B cell (primary cell): ENCODE data around the gene PCDHGB2. TPM values are rescaled to one million over a fixed set of nuclear protein-coding genes. Genes with fewer than 3 reads are reported as not detected.

ENCODE experiments used
- ATAC-seq: fragments of 200-7000 bp; cut with Tn5 transposase; one replicate; pipeline ENCODE4 v1.10.0; 2021; ENCODE audit warnings: low read depth, mild to moderate bottlenecking, moderate number of reproducible peaks, moderate library complexity
- CTCF ChIA-PET: fragments of 350-600 bp; sonication (Branson Sonifier 250); formaldehyde crosslinking; loops from one replicate; lab custom pipeline; 2021; ENCODE audit warnings: antibody characterized with exemption, inconsistent platforms; lab: Charles Lee
- POLR2A ChIA-PET: fragments of 350-600 bp; sonication (Branson Sonifier 250); formaldehyde crosslinking; loops from one replicate; lab custom pipeline; 2021; ENCODE audit warnings: antibody characterized with exemption; lab: Charles Lee
- DNase-seq: peaks from one replicate; pipeline ENCODE4 v3.0.0; 2013
- H2AFZ ChIP-seq: 2 replicates; pipeline ENCODE4 v1.6.1; 2012; ENCODE audit warnings: mild to moderate bottlenecking, low read depth, low read length; ENCODE audit not compliant: insufficient read depth, poor library complexity, severe bottlenecking
- H3K27ac ChIP-seq, 2 donors: 1 replicate in 1 of 2; 2 replicates in 1 of 2; pipeline ENCODE4 v1.5.1; 2012 to 2013; ENCODE audit warnings: low read length in 2 of 2, mild to moderate bottlenecking in 2 of 2, moderate library complexity in 1 of 2
- H3K27me3 ChIP-seq, 4 experiments: fragments of 200-600 bp in 1 of 4; sonication (generic) in 1 of 4; replicated peaks in 1 of 4; 1 replicate in 2 of 4; 2 replicates in 2 of 4; pipeline versions ENCODE4 v1.6.1 to v1.7.0; 2013 to 2016; ENCODE audit warnings: low read length in 3 of 4, mild to moderate bottlenecking in 2 of 4, mixed read lengths in 1 of 4, moderate library complexity in 1 of 4; ENCODE audit not compliant: insufficient read depth in 4 of 4, control insufficient read depth in 3 of 4; ENCODE audit errors: control extremely low read depth in 1 of 4
- H3K36me3 ChIP-seq, 2 experiments: replicated peaks in 1 of 2; 1 replicate in 1 of 2; 2 replicates in 1 of 2; pipeline versions ENCODE4 v1.6.1 to v1.7.1; 2013; ENCODE audit warnings: low read length in 1 of 2; ENCODE audit not compliant: insufficient read depth in 2 of 2, control insufficient read depth in 1 of 2; ENCODE audit errors: control extremely low read depth in 1 of 2, extremely low read depth in 1 of 2
- H3K4me1 ChIP-seq, 2 donors: fragments of 200-600 bp in 1 of 2; sonication (generic) in 1 of 2; 1 replicate in 1 of 2; 2 replicates in 1 of 2; pipeline versions ENCODE4 v1.5.1 to v1.6.1; 2013 to 2017; ENCODE audit warnings: low read length in 2 of 2; ENCODE audit not compliant: control insufficient read depth in 2 of 2, insufficient read depth in 2 of 2
- H3K4me2 ChIP-seq: replicated peaks from 2 replicates; pipeline ENCODE3; 2012; ENCODE audit warnings: mild to moderate bottlenecking, low read depth, low read length; ENCODE audit not compliant: poor library complexity, severe bottlenecking
- H3K4me3 ChIP-seq, 5 experiments: fragments of 200-600 bp in 1 of 5; sonication (generic) in 1 of 5; 1 replicate in 3 of 5; 2 replicates in 2 of 5; pipeline versions ENCODE4 v1.5.1 to v1.7.0; 2011 to 2016; ENCODE audit warnings: low read length in 4 of 5, mild to moderate bottlenecking in 4 of 5, low read depth in 2 of 5, control low read depth in 1 of 5, moderate library complexity in 1 of 5; ENCODE audit not compliant: insufficient read depth in 1 of 5; ENCODE audit errors: control extremely low read depth in 1 of 5, extremely low read depth in 1 of 5
- H3K79me2 ChIP-seq: fragments of 200-600 bp; sonication (generic); one replicate; pipeline ENCODE4 v1.6.0; 2016; ENCODE audit warnings: low read length; ENCODE audit not compliant: control insufficient read depth, insufficient read depth
- H3K9ac ChIP-seq: fragments of 200-600 bp; sonication (generic); 2 replicates; pipeline ENCODE4 v1.6.1; 2017; ENCODE audit warnings: mild to moderate bottlenecking, low read length, moderate library complexity
- H3K9me3 ChIP-seq, 3 donors: one replicate each; pipeline versions ENCODE4 v1.6.1 to v1.7.1; 2013; ENCODE audit warnings: low read length in 2 of 3; ENCODE audit not compliant: control insufficient read depth in 2 of 3, insufficient read depth in 1 of 3; ENCODE audit errors: control extremely low read depth in 1 of 3
- H4K20me1 ChIP-seq: 2 replicates; pipeline ENCODE4 v1.6.0; 2012; ENCODE audit warnings: mild to moderate bottlenecking, low read length; ENCODE audit not compliant: insufficient read depth, control insufficient read depth, poor library complexity, severe bottlenecking
- H3K27ac Mint-ChIP-seq: one replicate; pipeline ENCODE4 v1.8.0; 2021; ENCODE audit warnings: mixed read lengths
- H3K27me3 Mint-ChIP-seq: one replicate; pipeline ENCODE4 v1.8.0; 2021; ENCODE audit warnings: mixed read lengths
- H3K4me1 Mint-ChIP-seq: one replicate; pipeline ENCODE4 v1.8.0; 2021; ENCODE audit warnings: mixed read lengths
- H3K4me3 Mint-ChIP-seq: one replicate; pipeline ENCODE4 v1.8.0; 2021; ENCODE audit warnings: mixed read lengths
- H3K9me3 Mint-ChIP-seq: one replicate; pipeline ENCODE4 v1.8.0; 2022; ENCODE audit warnings: mixed read lengths; ENCODE audit not compliant: insufficient read depth
- CTCF ChIP-seq: fragments of 200-600 bp; IDR thresholded peaks from one replicate; pipeline ENCODE4 v1.8.0; 2022; ENCODE audit warnings: antibody characterized with exemption, mild to moderate bottlenecking
- EZH2 ChIP-seq: IDR thresholded peaks from 2 replicates; pipeline ENCODE4 v1.6.1; 2012; ENCODE audit warnings: borderline replicate concordance, low read depth, mild to moderate bottlenecking, moderate library complexity, low read length; ENCODE audit not compliant: insufficient read depth, poor library complexity, severe bottlenecking
- WGBS: methylation state at CpG from one replicate; pipeline ENCODE4 v1.1.5; 2013; ENCODE audit warnings: missing lambda C conversion rate; ENCODE audit not compliant: insufficient coverage; 5-methylcytosine and 5-hydroxymethylcytosine counted together
- intact Hi-C: fragments of 100-400 bp; cut with micrococcal nuclease; formaldehyde crosslinking; loops from one replicate; pipeline ENCODE4 v1.10.0; 2022
- polyA plus RNA-seq: library from polyadenylated mRNA; depleted of rRNA; stranded (reverse); fragments of >200 nt; gene quantifications from 2 replicates; pipeline ENCODE4 v1.2.3, GENCODE V29; 2012
- total RNA-seq, 2 donors: library from RNA; stranded (reverse); fragments of 120-200 nt in 1 of 2; gene quantifications; 1 replicate in 1 of 2; 2 replicates in 1 of 2; pipeline versions ENCODE4 v1.2.3 to v1.2.4, GENCODE V29; 2013 to 2022

Gene PCDHGB2
- total and polyA plus RNA-seq, 2 donors (not counting 1 experiment from before 2014, with no cell fraction given) = 0.66 to 3.9 TPM

- H3K4me3 ChIP-seq = no peak overlapping the region
- no peak for ATAC-seq
- no peak overlapping the region for H3K27ac Mint-ChIP-seq
- no peaks in the 10 kb centered on the region for H4K20me1 ChIP-seq
- no peaks in the 10 kb centered on the region for H3K79me2 ChIP-seq
- H3K9me3 Mint-ChIP-seq = peaks cover 12% of the 10 kb centered on the region
- TF ChIP-seq CTCF = no peak
- TF ChIP-seq EZH2 = no peak
- H3K9ac ChIP-seq = no peak overlapping the region
- 31% methylated on average over 13 of the region's 15 CpGs for WGBS
- no peaks in the 10 kb centered on the region for H3K4me1 ChIP-seq
- peaks cover 0 to 52% (median 26%) of the 10 kb centered on the region in 3 donors for H3K9me3 ChIP-seq
- H2AFZ ChIP-seq = no peak overlapping the region
- H3K4me1 Mint-ChIP-seq = peaks cover 2% of the 10 kb centered on the region
- no peak overlapping the region for H3K4me3 Mint-ChIP-seq
- H3K27me3 Mint-ChIP-seq = peaks cover 51% of the 10 kb centered on the region
- ChIA-PET POLR2A (no interaction called here), CTCF (interaction anchor here (1.6 to 1.8 kb wide), 2 partner anchors 15 to 165 kb away, joined by 5 to 7 read pairs; no protein-coding TSS in a partner anchor)
- peaks cover 0 to 50% (median 34%) of the 10 kb centered on the region in 4 experiments for H3K27me3 ChIP-seq
- no peaks in the 10 kb centered on the region for H3K36me3 ChIP-seq
- no peak overlapping the region for H3K27ac ChIP-seq
- H3K4me2 ChIP-seq = no peak overlapping the region
- no peak for DNase-seq
- intact Hi-C loops = no loop called here
Measured at GRCh38 chr5:141398608-141399007, 38.8 kb downstream of the PCDHGB2 start.

GRCh38 chr5:141399555-141400258 lies 39.9 kb downstream of the PCDHGB2 start:
- H3K9me3 Mint-ChIP-seq = peaks cover 11% of the 10 kb centered on the region
- H3K9me3 ChIP-seq = peaks cover 0 to 48% (median 19%) of the 10 kb centered on the region in 3 donors
- H3K27me3 ChIP-seq = peaks cover 0 to 50% (median 34%) of the 10 kb centered on the region in 4 experiments
- no peaks in the 10 kb centered on the region for H4K20me1 ChIP-seq
- no peak overlapping the region for H3K27ac ChIP-seq
- no peaks in the 10 kb centered on the region for H3K79me2 ChIP-seq
- no peaks in the 10 kb centered on the region for H3K4me1 ChIP-seq
- H3K4me2 ChIP-seq = no peak overlapping the region
- CTCF ChIA-PET = interaction anchor here (2.3 kb wide), 1 partner anchor 13 kb away, joined by 7 read pairs; the partner anchor contains the start of gene PCDHGA10
- 45% methylated on average over 61 of the region's 61 CpGs for WGBS
- H2AFZ ChIP-seq = no peak overlapping the region
- intact Hi-C loops = loop anchor here (5.0 kb wide), 1 partner anchor 32 kb away; no protein-coding TSS in a partner anchor
- no peaks in the 10 kb centered on the region for H3K36me3 ChIP-seq
- no peak for ATAC-seq
- no peak overlapping the region for H3K4me3 ChIP-seq
- POLR2A ChIA-PET = no interaction called here
- TF ChIP-seq EZH2 (no peak), CTCF (no peak)
- no peak overlapping the region for H3K9ac ChIP-seq
- peaks cover 53% of the 10 kb centered on the region for H3K27me3 Mint-ChIP-seq
- no peak overlapping the region for H3K4me3 Mint-ChIP-seq
- peak; percentile 5 for DNase-seq
- peaks cover 2% of the 10 kb centered on the region for H3K4me1 Mint-ChIP-seq
- no peak overlapping the region for H3K27ac Mint-ChIP-seq
